Measurements from ENCODE around the gene SNTN.
A peak's percentile ranks its signal among the peaks of the same experiment; 100 is the strongest.
"Not testable (repeated sequence)": the region's sequence is repeated elsewhere in the genome, so short reads cannot be mapped to it uniquely, and the experiment has no call there.

Gene SNTN

DNA sequence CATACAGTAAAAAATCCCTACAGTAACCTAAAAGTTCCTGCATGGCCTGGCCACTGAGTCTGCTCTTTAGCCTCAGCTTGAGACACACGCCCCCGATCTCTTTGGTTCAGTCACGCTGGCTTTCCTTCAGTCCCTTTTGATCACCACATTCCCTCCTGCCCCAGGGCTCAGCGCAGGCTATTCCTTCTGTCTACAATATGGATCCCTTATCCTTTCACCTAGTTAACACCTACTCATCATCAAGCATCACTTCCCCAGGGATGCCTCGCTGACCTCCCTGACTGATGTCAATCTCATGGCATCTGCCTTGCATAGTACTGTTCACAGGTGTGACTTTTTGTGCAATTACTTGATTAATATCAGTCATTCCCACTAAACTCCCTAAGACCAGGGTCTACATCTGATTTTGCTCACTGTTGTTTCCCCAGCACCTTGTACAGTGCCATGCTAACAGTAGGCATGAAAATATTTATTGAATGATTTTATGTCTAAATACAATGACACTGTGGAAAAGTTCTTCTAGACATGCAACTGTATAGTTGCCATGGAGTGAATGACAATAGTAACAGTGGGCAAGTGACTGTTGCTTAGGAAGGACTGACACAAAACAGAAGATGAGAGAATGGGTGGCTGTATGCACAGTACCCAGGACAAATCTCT is at the start of gene SNTN:
Gene SNTN (plus strand): TSS at position 610 of the 660 bp plus-strand sequence. CDS start 13 bp downstream, at position 623.
- no peak for DNase-seq

DNA sequence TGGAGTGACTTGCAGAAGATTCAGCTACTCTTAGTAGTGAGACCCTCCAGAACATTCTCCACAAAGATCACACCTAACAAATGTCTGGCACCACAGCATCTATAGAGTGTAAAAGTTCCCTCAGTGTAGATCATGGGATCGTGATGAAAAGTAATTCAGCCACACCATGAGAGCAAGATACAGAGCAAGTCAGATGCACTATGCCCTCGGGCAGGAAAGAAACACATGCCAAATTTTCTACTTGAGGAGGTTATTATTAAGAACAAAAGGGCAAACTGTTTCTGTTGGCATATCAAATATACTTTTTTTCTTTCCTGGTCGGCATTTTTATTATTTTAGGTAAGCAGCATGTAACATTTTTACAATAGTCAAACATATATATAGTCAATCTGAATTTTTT is 44.8 kb upstream of the SNTN start:
- DNase-seq, result no peak

DNA sequence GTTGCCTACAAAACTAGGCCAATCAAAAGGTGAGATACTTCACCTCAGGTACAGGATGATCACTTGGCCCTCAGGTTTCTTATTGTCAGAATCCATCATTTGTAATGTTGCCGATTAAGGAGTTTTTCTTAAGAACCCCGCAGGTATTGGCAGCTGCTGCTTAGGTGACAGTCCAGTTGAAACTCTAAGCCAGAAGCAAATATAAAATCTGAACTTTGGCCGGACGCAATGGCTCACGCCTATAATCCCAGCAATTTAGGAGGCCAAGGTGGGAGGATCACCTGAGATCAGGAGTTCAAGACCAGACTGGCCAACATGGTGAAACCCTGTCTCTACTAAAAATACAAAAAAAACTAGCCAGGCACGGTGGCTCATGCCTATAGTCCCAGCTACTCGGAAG is 43.1 kb upstream of the SNTN start:
- no peak for DNase-seq

DNA sequence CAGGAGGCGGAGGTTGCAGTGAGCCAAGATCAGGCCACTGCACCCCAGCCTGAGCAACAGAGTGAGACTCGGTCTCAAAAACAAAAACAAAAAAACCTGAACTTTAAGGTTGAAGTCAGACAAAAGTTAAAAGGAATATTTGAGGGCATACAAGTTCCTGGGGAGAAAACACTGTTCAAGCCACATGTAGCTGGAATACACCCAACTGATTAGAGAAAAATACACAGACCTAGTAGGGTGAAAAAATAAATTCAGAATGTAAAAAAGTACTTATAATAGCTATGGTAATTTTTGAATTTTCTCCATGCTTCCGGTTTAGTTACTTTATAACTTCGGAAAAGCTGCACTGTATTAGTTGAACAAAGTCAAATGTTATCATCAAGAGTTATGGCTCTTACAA is 42.6 kb upstream of the SNTN start:
- no peak for DNase-seq

DNA sequence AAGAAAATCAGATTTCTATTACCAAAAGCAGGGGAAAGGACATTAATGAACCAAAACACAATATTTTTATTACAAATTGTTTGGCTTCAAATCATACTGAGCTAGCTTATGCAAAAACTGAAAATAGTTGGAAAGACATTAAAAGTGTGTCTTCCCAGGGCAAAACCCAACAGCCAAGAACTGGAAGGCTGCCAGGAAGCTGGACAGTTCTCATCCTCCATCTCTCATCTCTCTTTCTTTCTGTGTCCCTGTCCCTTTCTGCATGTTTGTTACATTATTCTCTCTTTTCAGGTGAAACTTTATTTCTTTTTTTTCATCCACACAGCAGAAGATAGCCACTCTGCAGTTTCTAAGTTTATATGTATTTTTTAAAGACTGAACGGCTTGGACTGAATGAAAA is 41.1 kb upstream of the SNTN start:
- DNase-seq, result no peak

DNA sequence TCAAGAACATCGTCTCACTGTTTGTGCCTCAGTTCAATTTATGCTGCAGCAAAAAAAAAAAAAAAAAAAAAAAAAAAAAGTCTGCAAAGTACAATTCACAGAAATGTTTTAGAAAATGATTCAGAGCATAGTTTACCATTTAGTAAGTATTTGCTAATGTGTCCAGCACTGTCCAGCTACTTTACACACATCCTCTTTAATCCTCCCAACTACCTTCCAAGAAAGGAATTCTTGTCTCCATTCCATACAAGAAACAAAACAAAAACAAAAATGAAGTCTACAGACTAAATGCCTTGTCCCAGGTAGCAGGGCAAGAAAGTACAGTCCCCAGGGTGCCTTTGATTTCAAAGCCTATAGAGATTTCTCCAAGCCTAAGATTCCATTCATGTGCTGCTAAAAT is 38.9 kb upstream of the SNTN start:
- no peak for DNase-seq

DNA sequence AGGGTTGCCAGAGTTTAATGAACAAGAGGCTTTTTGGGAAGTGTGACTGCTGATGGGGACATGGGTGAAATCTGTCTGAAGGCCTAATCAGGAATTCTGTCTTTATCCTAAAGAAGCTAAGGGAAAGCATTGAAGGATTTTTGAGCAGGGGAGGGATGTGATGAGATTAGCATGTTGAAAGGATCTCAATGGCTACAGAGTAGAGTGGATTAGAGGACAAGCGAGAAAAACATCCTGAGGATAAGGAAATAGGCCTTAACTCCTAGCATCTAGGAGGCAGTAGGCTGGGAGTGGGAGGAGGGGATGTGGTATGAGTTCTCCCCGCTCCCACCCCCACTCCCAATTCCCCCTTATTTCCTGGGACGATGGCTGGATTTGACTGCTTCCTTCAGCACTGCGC is 35.1 kb upstream of the SNTN start:
- DNase-seq, result no peak

DNA sequence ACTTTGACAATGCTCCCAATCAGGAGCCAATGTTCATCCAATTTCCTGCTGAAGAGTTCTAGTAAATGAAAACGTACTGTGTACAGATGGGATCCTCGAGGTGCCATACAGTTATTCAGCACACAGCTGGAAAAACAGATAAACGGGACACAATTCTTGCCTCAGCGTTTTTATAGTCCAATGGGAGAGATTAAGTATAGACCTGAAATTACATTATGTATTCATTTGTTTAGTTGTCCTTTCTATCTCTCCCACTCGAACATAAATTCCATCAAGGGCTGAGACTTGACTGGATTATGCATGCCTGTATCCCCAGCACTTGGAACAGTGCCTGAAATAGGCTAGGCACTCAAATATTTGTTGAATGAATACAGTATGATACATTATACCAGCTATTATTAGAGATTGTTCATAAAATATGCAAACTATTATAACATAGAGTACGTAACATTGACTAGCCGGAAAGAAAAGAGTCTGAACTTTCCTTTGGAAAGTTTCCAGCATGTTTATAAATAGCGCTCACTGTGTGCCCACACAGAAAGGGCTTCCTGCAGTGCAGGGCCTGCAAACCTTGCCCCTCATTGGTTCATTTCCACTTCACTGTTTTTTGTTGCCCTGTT is 27.4 kb upstream of the SNTN start:
- no peak for DNase-seq

DNA sequence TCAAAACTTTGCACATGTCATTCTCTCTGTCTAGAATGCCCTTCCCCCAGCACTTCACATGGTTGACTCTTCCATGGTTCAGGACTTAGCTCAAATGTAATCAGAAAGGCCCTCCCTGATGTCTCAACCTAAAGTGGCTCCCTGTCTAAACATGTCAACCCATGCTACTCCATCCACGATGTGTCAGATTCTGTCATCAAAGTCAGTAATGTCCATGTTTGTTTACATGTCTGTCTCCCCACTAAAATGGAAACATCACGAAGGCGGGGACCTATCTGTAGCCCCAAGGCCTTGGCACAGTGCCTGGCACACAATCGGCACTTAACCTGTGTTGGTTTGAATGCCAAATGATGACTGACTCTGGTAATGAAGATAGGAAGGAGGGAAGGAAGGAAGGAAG is 20.8 kb upstream of the SNTN start:
- no peak for DNase-seq

DNA sequence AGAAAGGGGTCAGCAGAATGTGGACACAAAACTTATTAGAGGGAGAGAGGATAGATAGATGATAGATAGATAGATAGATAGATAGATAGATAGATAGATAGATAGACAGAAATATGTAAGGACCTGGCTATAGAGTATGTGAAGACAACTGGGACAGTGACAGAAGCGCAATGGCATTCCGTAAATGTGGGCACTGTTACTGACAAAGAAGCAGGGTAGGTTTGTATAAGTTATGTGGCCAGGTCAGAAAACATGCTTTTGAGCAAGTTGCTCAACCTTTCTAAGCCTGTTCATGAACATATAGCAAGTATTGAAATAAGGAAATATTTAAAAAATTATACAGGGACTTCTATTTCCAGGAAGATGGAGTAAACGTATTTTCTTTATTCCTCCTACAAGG is 17.3 kb upstream of the SNTN start:
- no peak for DNase-seq

DNA sequence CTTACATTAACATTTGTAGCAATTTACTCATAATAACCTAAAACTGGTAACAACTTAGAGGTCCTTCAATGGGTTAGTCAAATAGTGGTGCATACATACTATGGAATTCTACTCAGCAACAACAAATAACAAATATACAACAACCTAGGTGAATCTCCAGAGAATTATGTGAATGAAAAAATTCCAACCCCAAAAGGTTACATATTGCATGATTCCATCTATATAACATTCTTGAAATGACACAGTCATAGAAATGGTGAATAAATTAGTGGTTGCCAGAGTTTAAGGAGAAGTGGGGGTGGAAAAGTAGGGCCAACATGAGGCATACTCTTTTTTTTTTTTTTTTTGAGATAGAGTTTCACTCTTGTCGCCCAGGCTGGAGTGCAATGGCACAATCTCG is 12.7 kb upstream of the SNTN start:
- no peak for DNase-seq

DNA sequence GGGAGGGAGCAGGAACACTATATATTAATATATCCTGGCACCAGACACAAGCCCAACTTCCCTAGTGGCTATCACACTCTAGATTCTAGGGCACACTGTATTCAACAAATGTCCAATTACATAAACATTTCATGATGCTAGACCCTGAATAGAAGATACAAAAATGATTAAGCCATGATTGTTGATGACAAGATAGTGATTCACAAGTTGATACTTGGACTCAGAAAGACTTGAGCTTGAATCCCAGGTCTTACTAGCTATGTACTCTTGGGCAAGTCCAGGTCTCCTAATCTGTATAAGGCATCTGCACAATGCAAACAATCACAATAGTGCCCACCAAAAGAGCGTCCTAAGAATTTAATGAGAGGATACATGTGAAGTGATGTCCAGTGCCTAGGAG is 10.0 kb upstream of the SNTN start:
- DNase-seq, result no peak

DNA sequence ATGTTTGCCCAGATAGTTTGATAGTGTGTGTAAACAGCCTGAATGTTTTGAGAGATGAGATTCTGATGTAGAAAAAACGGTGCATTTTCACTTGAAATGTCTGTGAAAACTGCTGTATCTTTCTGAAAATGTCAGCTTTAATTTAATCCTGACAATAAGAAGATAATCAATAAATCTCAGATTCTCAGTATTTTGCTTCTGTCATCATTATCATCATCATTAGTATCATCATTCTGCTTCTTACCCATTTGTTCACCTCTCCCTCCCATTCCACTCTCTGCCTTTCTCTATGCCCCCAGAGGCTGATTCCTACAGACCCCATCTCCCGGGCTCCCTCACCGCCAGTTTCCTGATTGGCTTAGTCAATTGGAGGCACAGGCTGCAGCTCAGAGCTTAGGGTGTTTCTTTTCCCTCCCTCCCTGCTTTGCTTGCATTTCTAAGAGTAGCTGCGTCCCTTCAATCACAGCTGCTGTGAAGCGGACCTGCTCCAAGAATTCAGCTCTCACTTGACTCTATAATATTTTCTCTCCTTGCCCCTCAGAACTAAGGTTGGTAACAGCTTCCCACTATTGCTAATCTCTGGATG is 8.2 kb upstream of the SNTN start:
- DNase-seq, result no peak

DNA sequence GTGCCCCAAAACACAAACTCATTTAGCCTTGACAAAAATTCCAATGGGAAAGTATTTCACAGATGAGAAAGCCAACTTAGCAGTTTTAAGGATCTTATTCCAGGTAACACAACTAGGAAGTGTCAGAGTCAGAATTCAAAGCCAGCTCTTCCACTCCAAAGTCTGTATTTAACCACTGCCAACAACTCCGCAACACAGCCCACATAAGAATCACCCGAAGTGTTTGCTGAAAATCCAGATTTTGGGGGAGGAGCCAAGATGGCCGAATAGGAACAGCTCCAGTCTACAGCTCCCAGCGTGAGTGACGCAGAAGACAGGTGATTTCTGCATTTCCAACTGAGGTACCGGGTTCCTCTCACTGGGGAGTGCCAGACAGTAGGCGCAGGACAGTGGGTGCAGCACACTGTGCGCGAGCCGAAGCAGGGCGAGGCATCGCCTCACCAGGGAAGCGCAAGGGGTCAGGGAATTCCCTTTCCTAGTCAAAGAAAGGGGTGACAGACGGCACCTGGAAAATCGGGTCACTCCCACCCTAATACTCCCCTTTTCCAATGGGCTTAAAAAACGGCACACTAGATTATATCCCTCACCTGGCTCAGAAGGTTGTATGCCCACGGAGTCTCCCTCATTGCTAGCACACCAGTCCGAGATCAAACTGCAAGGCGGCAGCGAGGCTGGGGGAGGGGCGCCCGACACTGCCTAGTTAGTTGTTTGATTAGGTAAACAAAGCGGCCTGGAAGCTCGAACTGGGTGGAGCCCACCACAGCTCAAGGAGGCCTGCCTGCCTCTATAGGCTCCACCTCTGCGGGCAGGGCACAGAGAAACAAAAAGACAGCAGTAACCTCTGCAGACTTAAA is 7.3 kb upstream of the SNTN start:
- DNase-seq, result not testable (repeated sequence)

DNA sequence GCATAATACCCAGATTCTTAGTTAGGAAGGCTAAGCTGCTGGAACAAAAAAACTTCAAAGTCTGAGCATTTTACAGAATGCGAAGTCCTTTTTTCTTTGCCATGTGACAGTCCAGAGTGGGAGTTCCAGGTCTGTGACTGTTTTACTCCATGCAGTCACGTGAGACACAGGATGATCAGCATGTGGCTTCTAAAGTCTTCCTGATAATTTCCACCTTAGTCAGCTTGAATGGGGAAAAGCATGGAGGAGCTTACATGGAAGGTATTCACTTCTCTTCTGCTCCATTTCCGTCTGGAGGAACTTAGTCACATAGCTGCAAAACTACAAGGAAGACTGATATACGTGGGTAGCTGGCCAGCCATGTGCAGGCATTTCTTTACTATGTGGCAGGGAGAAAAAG is 1.7 kb downstream of the SNTN start:
- DNase-seq, result no peak

DNA sequence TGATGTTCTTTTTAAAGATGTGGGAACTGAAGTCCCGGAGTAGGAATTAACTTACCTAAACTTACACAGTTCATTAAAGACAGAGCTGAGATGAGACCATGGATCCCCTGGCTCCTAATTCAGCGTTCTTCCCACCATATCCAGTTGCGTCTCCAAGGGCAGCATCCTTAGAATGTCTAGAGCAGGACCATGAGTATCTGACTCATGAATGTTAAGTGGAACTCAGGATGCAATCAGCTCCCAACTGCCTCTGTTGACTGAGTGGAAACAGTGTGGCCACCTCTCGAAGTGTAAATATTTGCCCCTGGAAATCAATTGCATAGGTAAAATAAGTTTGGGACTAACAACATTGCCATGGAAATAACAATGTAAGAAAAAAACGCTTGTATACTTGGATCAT is 2.5 kb downstream of the SNTN start:
- DNase-seq, result no peak

DNA sequence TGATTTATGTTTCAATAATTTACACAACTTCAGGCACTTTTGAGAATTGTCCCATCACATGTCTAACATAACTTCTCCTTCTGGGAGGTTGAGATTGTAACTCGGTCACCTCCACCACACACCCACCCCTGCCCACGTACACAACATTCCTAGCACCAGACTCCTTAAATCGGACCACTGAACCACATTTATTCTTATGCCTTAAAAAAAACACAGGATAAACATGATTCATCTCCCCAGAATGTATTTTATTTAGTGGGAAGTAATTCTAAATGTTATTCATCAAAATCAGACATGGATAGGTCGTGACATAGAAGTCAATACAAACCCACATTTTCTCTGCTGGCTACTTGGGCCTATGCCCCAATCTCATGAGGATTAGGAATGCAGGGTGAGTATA is 3.0 kb downstream of the SNTN start:
- no peak for DNase-seq

DNA sequence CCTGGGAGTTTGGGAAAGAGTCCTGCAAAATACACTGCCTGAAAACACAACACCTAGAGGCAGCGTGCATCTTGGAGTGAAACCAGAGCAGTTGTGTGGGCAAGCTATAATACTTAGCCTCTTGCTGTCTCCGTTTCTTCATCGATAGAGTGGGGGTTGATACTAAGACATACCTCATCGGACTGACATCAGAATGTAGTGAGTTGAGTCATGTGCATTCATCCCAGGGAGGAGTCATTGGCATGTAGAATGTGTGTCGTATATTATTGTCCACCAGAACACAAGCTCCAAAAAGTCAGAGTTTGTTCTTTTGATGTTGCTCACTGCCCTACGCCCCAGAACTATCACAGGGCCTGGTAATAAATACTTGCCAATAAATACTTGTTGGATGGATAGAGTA is 4.3 kb downstream of the SNTN start:
- DNase-seq, result no peak

DNA sequence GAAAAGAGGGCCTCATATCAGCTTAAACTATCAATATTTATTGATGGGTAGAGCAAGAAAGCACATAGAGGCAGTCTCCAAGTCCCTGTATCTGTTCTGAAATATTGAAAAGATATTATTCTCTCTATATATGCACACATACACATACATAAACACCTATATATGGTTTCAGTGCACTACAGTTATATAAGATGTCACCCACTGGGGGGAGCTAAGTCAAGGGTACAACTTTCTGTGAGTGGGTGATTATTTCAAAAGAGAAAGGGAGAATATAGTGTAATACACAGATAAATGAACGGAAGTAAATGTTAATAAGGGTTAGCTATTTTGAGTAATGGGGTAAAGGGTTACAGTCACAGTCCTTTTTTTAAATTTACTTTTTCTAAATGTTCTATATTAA is 8.8 kb downstream of the SNTN start:
- DNase-seq, result peak; percentile 34

DNA sequence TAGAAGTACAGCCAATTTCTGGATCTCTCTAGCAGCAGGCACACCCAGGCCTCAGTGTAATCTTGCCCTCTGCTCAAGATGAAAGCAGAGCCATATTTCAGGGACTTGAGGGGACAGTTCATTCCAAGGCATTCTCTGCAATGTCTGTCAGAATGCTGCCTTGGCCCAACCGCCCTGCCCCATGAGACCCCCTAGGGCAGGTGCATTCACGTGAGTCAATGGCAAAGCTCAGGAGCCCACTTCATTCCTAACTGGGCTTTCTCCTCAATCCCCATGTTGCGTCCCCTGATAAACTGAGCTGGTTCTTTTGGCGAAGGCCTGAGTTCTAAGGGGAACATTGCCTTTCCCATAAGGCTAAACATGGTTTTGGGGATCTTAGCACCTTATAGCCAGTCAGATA is 9.5 kb downstream of the SNTN start:
- DNase-seq, result no peak

DNA sequence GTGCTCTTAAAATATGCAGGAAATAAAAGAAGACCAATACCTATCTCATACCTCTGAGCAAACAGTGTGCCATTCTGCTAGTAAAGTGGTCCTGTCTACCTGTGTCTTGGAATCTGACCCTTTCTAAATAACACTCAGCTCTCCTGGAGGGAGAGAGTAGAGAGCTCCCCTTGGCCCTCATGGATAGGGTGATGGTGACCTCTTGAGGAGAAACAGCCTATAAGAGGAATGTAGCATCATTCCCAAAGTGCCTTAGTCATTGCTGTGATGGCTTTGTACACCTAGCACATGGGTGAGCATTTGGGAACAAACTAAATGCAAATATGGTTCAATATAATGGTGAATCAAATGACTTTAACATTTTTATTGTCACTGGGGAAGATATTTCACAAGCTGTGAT is 10.0 kb downstream of the SNTN start:
- DNase-seq, result no peak

DNA sequence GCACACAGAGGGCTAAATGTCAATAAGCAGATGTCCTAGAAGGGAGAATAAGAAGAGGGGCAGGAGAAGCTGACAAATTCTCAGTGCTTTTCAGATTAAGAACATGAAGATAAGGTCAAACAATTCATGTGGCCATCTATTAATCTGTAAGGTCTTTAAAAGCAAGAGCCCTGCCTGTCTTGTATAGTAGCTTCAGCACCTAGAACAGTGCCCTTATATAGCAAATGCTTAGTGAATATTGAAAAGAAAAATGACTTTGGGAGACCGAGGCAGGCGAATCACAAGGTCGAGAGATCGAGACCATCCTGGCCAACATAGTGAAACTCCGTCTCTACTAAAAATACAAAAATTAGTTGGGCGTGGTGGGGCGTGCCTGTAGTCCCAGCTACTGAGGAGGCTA is 18.1 kb downstream of the SNTN start:
- DNase-seq, result no peak

DNA sequence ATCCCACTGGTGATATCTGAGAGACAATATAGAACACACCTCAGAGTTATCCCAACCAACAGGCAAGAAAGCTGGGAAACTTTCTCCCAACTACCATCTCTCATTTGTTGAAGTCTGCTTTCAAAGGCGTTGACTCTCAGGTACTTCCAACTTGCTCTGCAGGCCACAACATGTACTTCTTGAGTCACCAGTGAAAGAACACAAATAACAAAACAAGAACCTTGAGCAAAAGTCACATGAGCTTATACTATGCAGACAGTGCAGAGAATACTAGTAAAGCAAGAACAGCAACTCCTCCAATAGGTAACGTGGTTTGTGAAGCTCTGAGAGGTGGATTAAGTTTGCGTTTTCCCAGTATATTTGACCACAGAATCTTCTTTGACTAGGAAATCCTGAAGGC is 20.6 kb downstream of the SNTN start:
- DNase-seq, result no peak

DNA sequence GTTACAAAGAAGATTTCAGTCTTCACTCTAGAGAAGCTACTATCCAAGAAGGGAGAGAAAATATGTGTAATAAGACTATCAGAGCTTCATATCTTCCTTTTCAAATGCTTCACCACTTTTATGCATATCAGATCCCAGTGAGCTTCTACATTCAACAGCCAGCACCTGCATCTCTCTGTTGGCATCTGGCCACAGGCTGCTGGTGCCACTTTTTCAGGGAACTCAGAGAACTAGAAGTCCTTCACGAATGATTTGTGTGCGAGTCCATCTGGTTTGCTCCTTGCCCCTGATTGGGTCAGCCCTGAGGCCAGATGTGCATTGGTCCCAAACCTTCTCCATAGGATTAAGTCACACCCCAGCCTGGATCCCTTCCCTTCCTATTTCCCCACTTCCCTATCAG is 22.1 kb downstream of the SNTN start:
- DNase-seq, result no peak

All from OCI-M1 (cell line).